Mesenchymal stem cell (in vitro differentiated cells and primary cell): ENCODE measurements around the gene GBF1.

Experiments
- DNase-seq: peaks from one replicate; pipeline ENCODE4 v3.0.0-alpha.2; 2013
- H2AFZ ChIP-seq: one replicate; pipeline ENCODE4 v1.6.1; 2013; ENCODE audit warnings: low read depth, mild to moderate bottlenecking, control low read depth, inconsistent platforms, low read length, moderate library complexity
- H2AK5ac ChIP-seq: 2 replicates; pipeline ENCODE4 v1.6.1; 2013; ENCODE audit warnings: low read length, moderate library complexity, mild to moderate bottlenecking, inconsistent platforms; ENCODE audit not compliant: severe bottlenecking
- H2BK120ac ChIP-seq: one replicate; pipeline ENCODE4 v1.6.1; 2013; ENCODE audit warnings: low read depth, mild to moderate bottlenecking, inconsistent platforms, low read length, moderate library complexity
- H2BK12ac ChIP-seq, 2 experiments: one replicate each; pipeline ENCODE4 v1.6.1; 2013; ENCODE audit warnings: inconsistent platforms in 2 of 2, low read length in 2 of 2, mild to moderate bottlenecking in 2 of 2, moderate library complexity in 2 of 2, control low read depth in 1 of 2
- H2BK15ac ChIP-seq: one replicate; pipeline ENCODE4 v1.6.1; 2013; ENCODE audit warnings: mild to moderate bottlenecking, low read depth, inconsistent platforms; ENCODE audit not compliant: poor library complexity, severe bottlenecking
- H2BK5ac ChIP-seq: 2 replicates; pipeline ENCODE4 v1.6.1; 2013; ENCODE audit warnings: low read depth, mild to moderate bottlenecking, low read length, control low read depth, inconsistent platforms; ENCODE audit not compliant: poor library complexity, severe bottlenecking
- H3K14ac ChIP-seq, 2 experiments: one replicate each; pipeline ENCODE4 v1.6.1; 2013; ENCODE audit warnings: inconsistent platforms in 2 of 2, low read length in 2 of 2, control low read depth in 1 of 2, mild to moderate bottlenecking in 1 of 2, moderate library complexity in 1 of 2
- H3K18ac ChIP-seq, 2 experiments: one replicate each; pipeline ENCODE4 v1.6.1; 2013; ENCODE audit warnings: inconsistent platforms in 2 of 2, low read length in 2 of 2, control low read depth in 1 of 2, low read depth in 1 of 2, mild to moderate bottlenecking in 1 of 2
- H3K23ac ChIP-seq, 2 experiments: one replicate each; pipeline ENCODE4 v1.6.1; 2013; ENCODE audit warnings: inconsistent platforms in 2 of 2, low read length in 2 of 2, mild to moderate bottlenecking in 2 of 2, moderate library complexity in 2 of 2, control low read depth in 1 of 2
- H3K27ac ChIP-seq: 2 replicates; pipeline ENCODE4 v1.5.1; 2013; ENCODE audit warnings: mild to moderate bottlenecking, moderate library complexity, low read length, control low read depth, inconsistent platforms; ENCODE audit not compliant: poor library complexity, severe bottlenecking
- H3K27me3 ChIP-seq, 2 experiments: 2 replicates each; pipeline versions ENCODE4 v1.6.1 to v1.7.0; 2013; ENCODE audit warnings: low read length in 2 of 2, mild to moderate bottlenecking in 2 of 2, moderate library complexity in 2 of 2, control low read depth in 1 of 2, inconsistent platforms in 1 of 2; ENCODE audit not compliant: control insufficient read depth in 1 of 2, insufficient read depth in 1 of 2
- H3K36me3 ChIP-seq, 2 experiments: 2 replicates each; pipeline versions ENCODE4 v1.6.1 to v1.7.0; 2013; ENCODE audit warnings: low read length in 2 of 2, control low read depth in 1 of 2, inconsistent platforms in 1 of 2, low read depth in 1 of 2, mild to moderate bottlenecking in 1 of 2; ENCODE audit not compliant: insufficient read depth in 2 of 2, control insufficient read depth in 1 of 2
- H3K4ac ChIP-seq, 2 experiments: one replicate each; pipeline ENCODE4 v1.6.1; 2013; ENCODE audit warnings: inconsistent platforms in 2 of 2, low read length in 2 of 2, mild to moderate bottlenecking in 2 of 2, moderate library complexity in 2 of 2, control low read depth in 1 of 2, low read depth in 1 of 2
- H3K4me1 ChIP-seq: 2 replicates; pipeline ENCODE4 v1.6.1; 2013; ENCODE audit warnings: low read depth, low read length, control low read depth; ENCODE audit not compliant: control insufficient read depth, insufficient read depth
- H3K4me2 ChIP-seq: 2 replicates; pipeline ENCODE4 v1.6.1; 2013; ENCODE audit warnings: low read length, mild to moderate bottlenecking, inconsistent platforms; ENCODE audit not compliant: poor library complexity, severe bottlenecking
- H3K4me3 ChIP-seq, 2 experiments: 2 replicates each; pipeline versions ENCODE4 v1.5.1 to v1.7.0; 2013; ENCODE audit warnings: low read length in 2 of 2, mild to moderate bottlenecking in 2 of 2, control low read depth in 1 of 2, low read depth in 1 of 2; ENCODE audit not compliant: insufficient read depth in 1 of 2
- H3K79me1 ChIP-seq: replicated peaks from 2 replicates; pipeline ENCODE4 v1.6.1; 2013; ENCODE audit warnings: mild to moderate bottlenecking, control low read depth, low read length, inconsistent platforms; ENCODE audit not compliant: poor library complexity, severe bottlenecking
- H3K9ac ChIP-seq: 2 replicates; pipeline ENCODE4 v1.7.0; 2013; ENCODE audit warnings: mild to moderate bottlenecking, low read length, moderate library complexity
- H3K9me3 ChIP-seq: 2 replicates; pipeline ENCODE4 v1.7.0; 2013; ENCODE audit warnings: mild to moderate bottlenecking, low read length; ENCODE audit not compliant: control insufficient read depth
- H4K8ac ChIP-seq: one replicate; pipeline ENCODE4 v1.6.1; 2013; ENCODE audit warnings: inconsistent platforms, mild to moderate bottlenecking, low read length, moderate library complexity
- H4K91ac ChIP-seq: one replicate; pipeline ENCODE4 v1.6.1; 2013; ENCODE audit warnings: mild to moderate bottlenecking, low read length, inconsistent platforms
- WGBS: methylation state at CpG from one replicate; pipeline ENCODE4 v1.1.7; 2013; ENCODE audit warnings: mixed read lengths; 5-methylcytosine and 5-hydroxymethylcytosine counted together

GBF1 gene

GRCh38 chr10:102414749-102415148, 169.4 kb downstream of the GBF1 start:
- no peak overlapping the region for H3K9ac ChIP-seq
- H2AK5ac ChIP-seq, result no peak overlapping the region
- H3K23ac ChIP-seq, result peak overlapping the region in 1 of 2 experiments; percentile 9
- no peak overlapping the region for H2BK5ac ChIP-seq
- no peak overlapping the region for H3K18ac ChIP-seq
- no peak overlapping the region for H3K4me3 ChIP-seq
- no peaks in the 10 kb centered on the region for H3K9me3 ChIP-seq
- 79% methylated on average over 20 of the region's 20 CpGs for WGBS
- no peak overlapping the region for H2BK120ac ChIP-seq
- no peak overlapping the region for H4K91ac ChIP-seq
- no peak overlapping the region for H4K8ac ChIP-seq
- DNase-seq, result no peak
- H2BK12ac ChIP-seq, result no peak overlapping the region
- H3K79me1 ChIP-seq, result no peaks in the 10 kb centered on the region
- no peak overlapping the region for H3K4me2 ChIP-seq
- H2AFZ ChIP-seq, result no peak overlapping the region
- H3K27ac ChIP-seq, result no peak overlapping the region
- H3K4me1 ChIP-seq, result peaks cover 22% of the 10 kb centered on the region
- no peak overlapping the region for H2BK15ac ChIP-seq
- no peaks in the 10 kb centered on the region for H3K36me3 ChIP-seq
- no peak overlapping the region for H3K14ac ChIP-seq
- H3K27me3 ChIP-seq, result peaks cover 89 to 92% of the 10 kb centered on the region in 2 experiments
- no peak overlapping the region for H3K4ac ChIP-seq

- Histone ChIP-seq H3K14ac (no peak overlapping the region), H2BK120ac (no peak overlapping the region), H3K27me3 (peaks cover 74 to 77% of the 10 kb centered on the region in 2 experiments), H4K8ac (no peak overlapping the region), H2BK5ac (no peak overlapping the region), H3K9ac (no peak overlapping the region), H2BK15ac (peak overlapping the region; percentile 18), H3K79me1 (no peaks in the 10 kb centered on the region), H3K4ac (no peak overlapping the region), H3K4me1 (peaks cover 20% of the 10 kb centered on the region), H3K23ac (no peak overlapping the region), H3K9me3 (no peaks in the 10 kb centered on the region), H2AK5ac (no peak overlapping the region), H3K4me2 (no peak overlapping the region), H4K91ac (no peak overlapping the region), H3K4me3 (no peak overlapping the region), H3K27ac (no peak overlapping the region), H3K36me3 (no peaks in the 10 kb centered on the region), H2AFZ (no peak overlapping the region), H3K18ac (no peak overlapping the region), H2BK12ac (no peak overlapping the region)
- DNase-seq, result no peak
- WGBS, result 77% methylated on average over 6 of the region's 9 CpGs
These were observed 171.0 kb downstream of the GBF1 start for GRCh38 chr10:102416283-102416682.

- H3K4me1 ChIP-seq, result peaks cover 20% of the 10 kb centered on the region
These were observed 171.4 kb downstream of the GBF1 start for GRCh38 chr10:102416695-102417094.

DNA sequence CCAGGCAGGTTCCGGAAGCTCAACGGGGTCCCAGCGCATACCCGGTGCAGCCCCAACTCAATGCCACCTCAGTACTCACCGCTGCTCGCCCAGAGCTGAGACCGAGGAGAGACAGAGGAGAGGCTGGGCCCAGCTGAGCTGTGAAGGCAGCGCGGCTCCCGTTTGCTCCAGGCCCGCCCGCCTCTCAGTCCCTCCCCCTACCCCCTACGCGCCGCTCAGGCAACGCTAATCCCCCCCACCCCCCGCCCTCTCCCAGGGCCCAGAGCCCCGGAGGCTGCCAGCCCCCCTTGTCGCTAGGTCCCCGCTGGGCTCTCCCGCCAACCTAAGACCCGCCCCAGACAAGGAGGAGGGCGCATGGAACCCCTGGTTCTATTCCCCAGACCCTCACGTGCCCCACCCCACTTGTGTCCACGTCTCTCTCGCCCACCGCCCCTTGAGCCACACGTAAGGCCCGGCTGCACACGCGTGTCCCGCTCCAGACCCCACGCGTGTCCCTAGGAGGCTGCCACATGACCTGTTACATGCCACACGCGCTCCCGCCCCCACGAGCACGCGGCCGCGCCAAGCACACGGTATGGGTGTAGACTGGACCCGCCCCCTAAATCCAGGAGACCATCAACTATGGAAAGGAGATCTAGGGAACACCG, 173.4 kb downstream of the GBF1 start, which contains the start of gene PSD:
Gene PSD (minus strand): TSS at position 164 of the 647 bp plus-strand sequence. CDS start 1,747 bp downstream, outside the sequence.
- WGBS, result 3% methylated on average over 38 of the region's 45 CpGs

More at GRCh38 chr10:102416695-102417094, 171.4 kb downstream of the GBF1 start:
- Histone ChIP-seq H3K4me3 (no peak overlapping the region), H3K9ac (no peak overlapping the region), H3K36me3 (no peaks in the 10 kb centered on the region), H2BK120ac (no peak overlapping the region), H4K8ac (no peak overlapping the region), H2BK5ac (no peak overlapping the region), H3K4me2 (no peak overlapping the region), H3K79me1 (peaks cover 4% of the 10 kb centered on the region), H3K27me3 (peaks cover 70 to 73% of the 10 kb centered on the region in 2 experiments), H3K23ac (no peak overlapping the region), H2BK12ac (no peak overlapping the region), H2AFZ (no peak overlapping the region), H3K18ac (no peak overlapping the region), H2BK15ac (peak overlapping the region; percentile 18), H3K27ac (no peak overlapping the region), H3K14ac (no peak overlapping the region), H3K9me3 (no peaks in the 10 kb centered on the region), H3K4ac (no peak overlapping the region), H4K91ac (no peak overlapping the region), H2AK5ac (no peak overlapping the region)
- 86% methylated on average over 20 of the region's 20 CpGs for WGBS
- no peak for DNase-seq

More for the DNA sequence above, 173.4 kb downstream of the GBF1 start, which contains the start of gene PSD:
- Histone ChIP-seq H3K23ac (no peak within 1 kb of the TSS), H3K27ac (no peak within 1 kb of the TSS), H4K8ac (no peak within 1 kb of the TSS), H2BK5ac (no peak within 1 kb of the TSS), H3K18ac (no peak within 1 kb of the TSS), H2BK12ac (no peak within 1 kb of the TSS), H2AK5ac (no peak within 1 kb of the TSS), H2BK120ac (no peak within 1 kb of the TSS), H3K36me3 (peaks cover 9 to 16% of the 10 kb centered on the region in 2 experiments), H3K4me1 (peaks cover 33% of the 10 kb centered on the region), H3K9ac (no peak within 1 kb of the TSS), H3K79me1 (peaks cover 10% of the 10 kb centered on the region), H2BK15ac (no peak within 1 kb of the TSS), H3K14ac (no peak within 1 kb of the TSS), H3K27me3 (peaks cover 49 to 52% of the 10 kb centered on the region in 2 experiments), H3K4ac (no peak within 1 kb of the TSS), H3K4me3 (peak within 1 kb of the TSS; percentile 47 to 94), H3K4me2 (peak within 1 kb of the TSS; percentile 96), H4K91ac (no peak within 1 kb of the TSS), H3K9me3 (no peaks in the 10 kb centered on the region), H2AFZ (no peak within 1 kb of the TSS)
- no peak for DNase-seq
